PC-9 (cell line): ENCODE results near the gene HRH1.

Experiments used
- CTCF ChIP-seq: fragments of 200-600 bp; sonication (generic); conservative IDR thresholded peaks from 2 replicates; pipeline ENCODE4 v1.6.1; 2017; ENCODE audit warnings: mixed run types, antibody characterized with exemption, mild to moderate bottlenecking, moderate library complexity
- EZH2 ChIP-seq: fragments of 200-600 bp; sonication (generic); IDR thresholded peaks from 2 replicates; pipeline ENCODE4 v1.8.0; 2017; ENCODE audit warnings: antibody characterized with exemption, low read depth

DNA sequence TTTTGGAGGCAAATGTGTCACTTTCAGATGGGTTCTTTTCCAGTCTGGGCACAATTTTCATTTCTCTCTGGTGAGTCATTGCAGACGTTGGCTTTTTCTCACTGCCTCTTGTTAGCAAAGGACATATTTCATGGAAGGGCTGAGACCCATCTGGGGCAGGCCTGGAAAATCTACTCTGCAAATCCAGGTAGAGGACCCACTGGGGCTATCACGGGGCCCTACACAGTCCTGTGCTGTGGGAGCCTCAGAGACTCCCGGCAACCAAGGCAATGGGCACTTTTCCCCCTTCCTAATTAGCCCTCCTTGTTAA lies 58.0 kb downstream of the HRH1 start:
- no peak for TF ChIP-seq CTCF
- no peak for TF ChIP-seq EZH2
